AG04449 (cell line): ENCODE results near the gene FOXN3.

Source experiments
- CTCF ChIA-PET: fragments of 350-600 bp; formaldehyde crosslinking; extraction: SDS; loops from one replicate; lab custom pipeline; 2021; ENCODE audit warnings: antibody characterized with exemption; lab: Yijun Ruan, JAX
- POLR2A ChIA-PET: fragments of 400-600, 350-600 bp; formaldehyde crosslinking; extraction: SDS; loops from one replicate; lab custom pipeline; 2020; ENCODE audit warnings: antibody characterized with exemption, inconsistent platforms; lab: Yijun Ruan, JAX
- DNase-seq: peaks from one replicate; pipeline ENCODE4 v3.0.0-alpha.2; 2010; ENCODE audit warnings: low read depth, low spot score
- H3K4me3 ChIP-seq: 2 replicates; pipeline ENCODE4 v1.5.1; 2011; ENCODE audit warnings: low read depth, mild to moderate bottlenecking, control low read depth, low read length
- TF ChIP-seq, protein P1 (sequence below): IDR thresholded peaks from one replicate; pipeline ENCODE4 v1.5.1; 2011; ENCODE audit warnings: mild to moderate bottlenecking, moderate library complexity, low read length, control low read depth, inconsistent platforms; ENCODE audit not compliant: insufficient read depth; ENCODE audit errors: missing control alignments

FOXN3 gene

DNA sequence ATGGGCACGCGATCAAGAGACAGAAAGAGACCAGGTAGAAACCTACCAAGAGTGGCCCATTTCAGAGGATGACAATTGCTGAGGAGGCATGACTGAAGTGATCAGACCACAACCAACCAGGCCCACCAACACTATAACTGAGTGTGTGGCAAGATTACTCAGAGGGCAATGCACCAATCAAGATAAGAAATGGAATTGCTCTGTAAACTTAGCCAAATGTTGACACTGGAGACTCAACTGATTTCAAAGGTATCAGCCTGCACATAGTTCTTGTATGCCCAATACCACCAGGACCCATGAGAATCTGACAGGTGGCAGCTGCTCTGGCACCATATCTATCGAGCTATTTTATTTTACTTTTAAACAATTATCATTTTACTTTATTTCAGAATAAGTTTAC, 128.9 kb downstream of the FOXN3 start:
- TF ChIP-seq, protein P1, sequence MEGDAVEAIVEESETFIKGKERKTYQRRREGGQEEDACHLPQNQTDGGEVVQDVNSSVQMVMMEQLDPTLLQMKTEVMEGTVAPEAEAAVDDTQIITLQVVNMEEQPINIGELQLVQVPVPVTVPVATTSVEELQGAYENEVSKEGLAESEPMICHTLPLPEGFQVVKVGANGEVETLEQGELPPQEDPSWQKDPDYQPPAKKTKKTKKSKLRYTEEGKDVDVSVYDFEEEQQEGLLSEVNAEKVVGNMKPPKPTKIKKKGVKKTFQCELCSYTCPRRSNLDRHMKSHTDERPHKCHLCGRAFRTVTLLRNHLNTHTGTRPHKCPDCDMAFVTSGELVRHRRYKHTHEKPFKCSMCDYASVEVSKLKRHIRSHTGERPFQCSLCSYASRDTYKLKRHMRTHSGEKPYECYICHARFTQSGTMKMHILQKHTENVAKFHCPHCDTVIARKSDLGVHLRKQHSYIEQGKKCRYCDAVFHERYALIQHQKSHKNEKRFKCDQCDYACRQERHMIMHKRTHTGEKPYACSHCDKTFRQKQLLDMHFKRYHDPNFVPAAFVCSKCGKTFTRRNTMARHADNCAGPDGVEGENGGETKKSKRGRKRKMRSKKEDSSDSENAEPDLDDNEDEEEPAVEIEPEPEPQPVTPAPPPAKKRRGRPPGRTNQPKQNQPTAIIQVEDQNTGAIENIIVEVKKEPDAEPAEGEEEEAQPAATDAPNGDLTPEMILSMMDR, result no peak
- ChIA-PET CTCF (no interaction called here), POLR2A (no interaction called here)
- H3K4me3 ChIP-seq, result no peak overlapping the region
- DNase-seq, result no peak

DNA sequence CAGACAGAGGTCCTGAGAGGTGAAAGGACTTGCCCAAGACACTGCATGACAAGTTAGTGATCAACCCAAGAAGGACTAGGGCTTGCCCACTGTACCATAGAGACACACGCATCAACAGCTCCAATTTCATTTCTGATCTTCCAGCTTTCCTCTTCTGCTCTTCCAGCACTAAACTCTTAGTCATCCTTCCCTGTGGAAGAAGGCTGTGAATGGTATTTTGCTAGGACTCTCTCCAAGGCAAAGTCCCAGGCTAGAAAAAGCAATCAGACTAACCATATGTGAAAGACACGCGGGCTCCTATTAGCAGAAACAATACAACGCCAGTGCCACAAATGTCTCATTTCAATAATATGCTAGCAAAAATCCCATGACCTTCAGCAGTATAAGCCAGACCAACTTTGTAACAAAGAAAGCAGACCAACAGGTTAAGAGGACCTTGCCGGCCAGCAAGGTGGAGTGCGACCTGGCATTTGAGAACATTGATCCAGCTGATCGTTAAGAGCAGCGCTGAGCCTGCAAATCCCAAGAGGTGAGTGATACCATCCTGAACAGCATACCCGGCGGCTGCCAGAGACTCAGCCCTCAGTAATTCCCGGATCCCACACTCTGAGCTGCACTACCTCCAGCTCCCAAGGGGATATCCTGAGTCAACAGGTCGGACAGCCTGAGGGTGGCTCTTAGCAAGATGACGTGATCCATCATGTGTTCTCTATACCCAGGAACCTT, 132.5 kb downstream of the FOXN3 start:
- DNase-seq, result no peak
- H3K4me3 ChIP-seq, result no peak overlapping the region
- TF ChIP-seq, protein P1, result no peak
- POLR2A ChIA-PET, result no interaction called here
- CTCF ChIA-PET, result no interaction called here

DNA sequence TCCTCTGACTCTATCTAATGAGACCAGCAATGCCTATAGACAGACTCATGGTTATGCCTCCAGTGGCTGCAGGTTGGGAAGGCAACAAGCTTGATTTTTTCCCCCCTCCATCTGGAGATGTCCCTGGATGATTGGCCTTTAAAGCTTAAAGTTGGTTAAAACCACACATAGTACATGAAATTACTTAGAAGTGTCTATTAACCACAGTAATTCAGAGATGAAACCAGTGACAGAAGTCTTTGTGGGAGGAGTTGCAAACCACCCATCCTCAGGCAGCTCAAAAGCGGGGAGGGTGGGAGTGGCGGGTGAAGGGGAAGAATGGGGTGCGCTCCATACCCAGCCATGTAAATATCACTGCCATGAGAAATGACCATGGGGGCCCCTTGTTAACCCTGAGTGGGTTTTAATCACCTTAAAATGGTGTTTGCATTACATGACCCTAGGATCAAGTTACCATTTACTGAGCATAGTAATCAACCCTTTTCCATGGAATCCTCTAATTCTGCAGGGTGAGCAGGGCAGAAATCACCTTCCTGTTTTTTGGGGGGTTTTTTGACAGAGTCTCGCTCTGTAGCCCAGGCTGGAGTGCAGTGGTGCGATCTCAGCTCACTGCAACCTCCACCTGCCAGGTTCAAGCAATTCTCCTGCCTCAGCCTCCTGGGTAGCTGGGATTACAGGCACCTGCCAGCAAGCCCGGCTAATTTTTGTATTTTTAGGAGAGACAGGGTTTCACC, 133.5 kb downstream of the FOXN3 start:
- H3K4me3 ChIP-seq, result no peak overlapping the region
- ChIA-PET POLR2A (no interaction called here), CTCF (no interaction called here)
- TF ChIP-seq, protein P1, result no peak
- DNase-seq, result no peak

DNA sequence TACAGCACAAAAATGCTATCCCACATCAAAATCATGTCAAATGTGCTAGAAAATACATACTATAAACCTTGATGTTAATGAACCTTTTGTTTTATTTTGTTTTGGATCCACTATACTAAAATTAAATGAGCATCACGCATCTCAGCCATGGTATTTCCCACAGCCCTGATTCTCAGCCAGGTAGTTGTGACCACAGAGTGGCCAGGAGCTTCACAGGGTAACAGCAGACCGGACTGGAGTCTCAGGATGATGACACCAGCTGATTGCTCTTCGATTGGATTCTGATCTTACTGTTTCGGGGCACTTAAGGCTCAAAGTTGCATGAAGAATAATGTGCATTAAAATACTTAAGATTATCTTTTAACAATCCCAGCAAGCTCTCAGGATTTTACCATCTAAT, 134.8 kb downstream of the FOXN3 start:
- CTCF ChIA-PET, result no interaction called here
- POLR2A ChIA-PET, result no interaction called here
- no peak overlapping the region for H3K4me3 ChIP-seq
- TF ChIP-seq, protein P1, result no peak
- DNase-seq, result no peak

DNA sequence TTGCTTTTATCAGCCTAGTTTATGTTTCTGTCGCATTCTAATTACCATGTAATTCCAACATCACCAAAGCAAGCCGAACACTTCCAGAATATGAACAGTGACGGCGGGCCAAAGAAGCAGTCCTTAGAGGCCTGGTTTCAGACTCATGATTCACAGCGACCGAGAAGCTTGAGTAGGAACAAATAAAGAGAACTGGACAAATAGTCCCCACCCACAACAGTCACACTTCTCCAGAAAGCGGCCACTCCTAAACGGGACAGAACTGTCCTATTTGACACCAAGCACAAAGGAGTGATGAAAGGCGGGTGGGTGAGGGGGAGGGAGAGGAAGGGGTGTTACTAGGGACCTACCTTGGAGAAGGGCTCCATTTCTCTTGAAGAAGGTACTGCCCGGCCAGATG, 136.4 kb downstream of the FOXN3 start:
- DNase-seq, result no peak
- H3K4me3 ChIP-seq, result no peak overlapping the region
- ChIA-PET CTCF (no interaction called here), POLR2A (no interaction called here)
- TF ChIP-seq, protein P1, result no peak

DNA sequence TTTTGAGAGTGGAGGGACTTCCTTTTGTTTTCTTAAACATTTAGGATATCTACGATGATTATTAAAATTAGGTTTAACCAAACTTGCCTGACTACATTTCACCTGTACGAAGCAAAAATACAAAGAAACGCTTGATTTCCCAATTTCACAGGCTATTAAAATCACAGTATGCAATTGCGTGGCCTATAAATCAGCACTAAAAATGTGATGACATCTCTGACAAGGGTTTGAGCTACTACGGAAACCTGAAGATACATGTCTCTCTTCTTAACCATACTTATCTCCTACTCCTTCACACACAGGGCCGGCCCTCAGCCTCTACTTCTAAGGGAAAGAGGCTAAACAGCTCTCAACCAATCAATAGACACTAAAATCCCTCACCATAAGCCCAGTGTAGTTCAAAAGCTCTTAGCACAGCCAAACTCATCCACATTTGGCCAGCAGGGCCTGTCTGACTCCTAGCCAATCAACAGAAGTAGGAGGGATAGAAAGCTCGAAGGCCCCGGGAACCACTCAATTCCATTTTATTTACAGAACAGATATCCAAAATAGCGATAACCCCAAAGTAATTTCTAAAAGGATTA, 137.3 kb downstream of the FOXN3 start:
- TF ChIP-seq, protein P1, result no peak
- ChIA-PET CTCF (no interaction called here), POLR2A (no interaction called here)
- H3K4me3 ChIP-seq, result no peak overlapping the region
- no peak for DNase-seq
